NCI-H2196 (cell line): ENCODE data around the gene KRTAP9-1.
"Not testable (repeated sequence)": the region's sequence is repeated elsewhere in the genome, so short reads cannot be mapped to it uniquely, and the experiment has no call there.

Experiments
- DNase-seq: peaks from one replicate; lab custom pipeline; 2025; ENCODE audit not compliant: unreplicated experiment; lab: John Stamatoyannopoulos, UW

KRTAP9-1 gene

GRCh38 chr17:41189837-41190318 is at the start of gene KRTAP9-1:
Gene KRTAP9-1 (plus strand): TSS chr17:41189887. CDS start chr17:41189887, 0 bp downstream.
- not testable (repeated sequence) for DNase-seq

GRCh38 chr17:41140360-41141131 is 49.1 kb upstream of the KRTAP9-1 start, which contains the start of gene KRTAP4-6:
Gene KRTAP4-6 (minus strand): TSS chr17:41140544. CDS start chr17:41140487, 57 bp downstream.
- no peak for DNase-seq

- no peak for DNase-seq
Measured at GRCh38 chr17:41141361-41141760, 48.3 kb upstream of the KRTAP9-1 start.

- DNase-seq: no peak
Measured at GRCh38 chr17:41144846-41145245, 44.8 kb upstream of the KRTAP9-1 start.

GRCh38 chr17:41145261-41145660 is 44.4 kb upstream of the KRTAP9-1 start:
- DNase-seq: no peak

GRCh38 chr17:41147531-41148204 is 42.0 kb upstream of the KRTAP9-1 start:
- DNase-seq: no peak

GRCh38 chr17:41148971-41149651 is 40.6 kb upstream of the KRTAP9-1 start:
- not testable (repeated sequence) for DNase-seq

- no peak for DNase-seq
Measured at GRCh38 chr17:41149652-41149985, 40.1 kb upstream of the KRTAP9-1 start, which contains the start of gene KRTAP4-5. Gene KRTAP4-5 (minus strand): TSS chr17:41149825. CDS start chr17:41149767, 58 bp downstream.

GRCh38 chr17:41150026-41150425 is 39.7 kb upstream of the KRTAP9-1 start:
- no peak for DNase-seq

GRCh38 chr17:41151525-41151924 is 38.2 kb upstream of the KRTAP9-1 start:
- no peak for DNase-seq

- DNase-seq: no peak
Measured at GRCh38 chr17:41153856-41154255, 35.8 kb upstream of the KRTAP9-1 start.

GRCh38 chr17:41160190-41160589 is 29.5 kb upstream of the KRTAP9-1 start:
- DNase-seq: not testable (repeated sequence)

GRCh38 chr17:41160648-41161047 is 29.0 kb upstream of the KRTAP9-1 start, which contains the start of gene KRTAP4-4:
Gene KRTAP4-4 (minus strand): TSS chr17:41160748. CDS start chr17:41160691, 57 bp downstream.
- no peak for DNase-seq

GRCh38 chr17:41163828-41164227 is 25.9 kb upstream of the KRTAP9-1 start:
- DNase-seq: no peak

- no peak for DNase-seq
Measured at GRCh38 chr17:41167561-41167960, 22.1 kb upstream of the KRTAP9-1 start.

- DNase-seq: no peak
Measured at GRCh38 chr17:41168121-41168520, 21.6 kb upstream of the KRTAP9-1 start, which contains the start of gene KRTAP4-3. Gene KRTAP4-3 (minus strand): TSS chr17:41168221. CDS start chr17:41168172, 49 bp downstream.

GRCh38 chr17:41171886-41172285 is 17.8 kb upstream of the KRTAP9-1 start:
- no peak for DNase-seq

GRCh38 chr17:41176744-41177387 is 12.8 kb upstream of the KRTAP9-1 start:
- no peak for DNase-seq

- no peak for DNase-seq
Measured at GRCh38 chr17:41177727-41178271, 11.9 kb upstream of the KRTAP9-1 start, which contains the start of gene KRTAP4-2. Gene KRTAP4-2 (minus strand): TSS chr17:41178221. CDS start chr17:41178164, 57 bp downstream.

GRCh38 chr17:41178341-41178740 is 11.3 kb upstream of the KRTAP9-1 start:
- DNase-seq: no peak
